ENCODE results near the gene LCN1.

The LCN1 gene

DNA sequence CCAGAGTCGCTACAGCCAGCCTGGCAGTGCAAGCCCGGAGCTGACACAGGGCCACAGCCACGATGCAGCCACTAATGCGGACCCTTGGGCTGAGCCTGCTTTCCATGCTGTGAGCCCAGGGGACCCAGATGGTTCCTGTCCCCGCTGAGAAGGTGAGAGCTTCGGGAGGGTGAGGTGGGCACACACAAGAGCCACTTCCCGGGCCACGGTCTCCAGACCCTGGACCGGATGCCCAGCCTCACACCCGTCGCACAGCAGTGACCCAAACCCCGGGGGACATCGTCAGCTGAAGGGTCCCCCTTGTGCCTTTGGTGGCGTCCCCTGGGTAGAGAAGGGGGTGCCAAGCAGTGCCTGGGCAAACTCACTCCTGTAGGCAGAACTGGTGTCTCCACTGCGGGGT, 53.7 kb downstream of the LCN1 start:
- no peak for DNase-seq

All from T-helper 9 cell (primary cell).